HS-27A (cell line): Measurements from ENCODE around the gene ZNF207.
A peak's percentile ranks its signal among the peaks of the same experiment; 100 is the strongest.
"Not testable (repeated sequence)": the region's sequence is repeated elsewhere in the genome, so short reads cannot be mapped to it uniquely, and the experiment has no call there.

Experiments
- DNase-seq: peaks from one replicate; pipeline ENCODE4 v3.0.0-alpha.2; 2012; ENCODE audit warnings: low read depth, missing footprints

Gene ZNF207

GRCh38 chr17:32349854-32350665, at the start of gene ZNF207:
Gene ZNF207 (plus strand): TSS chr17:32350157. CDS start chr17:32350286, 129 bp downstream.
- DNase-seq: peak; percentile 74

GRCh38 chr17:32302037-32302436, 47.9 kb upstream of the ZNF207 start:
- no peak for DNase-seq

DNA sequence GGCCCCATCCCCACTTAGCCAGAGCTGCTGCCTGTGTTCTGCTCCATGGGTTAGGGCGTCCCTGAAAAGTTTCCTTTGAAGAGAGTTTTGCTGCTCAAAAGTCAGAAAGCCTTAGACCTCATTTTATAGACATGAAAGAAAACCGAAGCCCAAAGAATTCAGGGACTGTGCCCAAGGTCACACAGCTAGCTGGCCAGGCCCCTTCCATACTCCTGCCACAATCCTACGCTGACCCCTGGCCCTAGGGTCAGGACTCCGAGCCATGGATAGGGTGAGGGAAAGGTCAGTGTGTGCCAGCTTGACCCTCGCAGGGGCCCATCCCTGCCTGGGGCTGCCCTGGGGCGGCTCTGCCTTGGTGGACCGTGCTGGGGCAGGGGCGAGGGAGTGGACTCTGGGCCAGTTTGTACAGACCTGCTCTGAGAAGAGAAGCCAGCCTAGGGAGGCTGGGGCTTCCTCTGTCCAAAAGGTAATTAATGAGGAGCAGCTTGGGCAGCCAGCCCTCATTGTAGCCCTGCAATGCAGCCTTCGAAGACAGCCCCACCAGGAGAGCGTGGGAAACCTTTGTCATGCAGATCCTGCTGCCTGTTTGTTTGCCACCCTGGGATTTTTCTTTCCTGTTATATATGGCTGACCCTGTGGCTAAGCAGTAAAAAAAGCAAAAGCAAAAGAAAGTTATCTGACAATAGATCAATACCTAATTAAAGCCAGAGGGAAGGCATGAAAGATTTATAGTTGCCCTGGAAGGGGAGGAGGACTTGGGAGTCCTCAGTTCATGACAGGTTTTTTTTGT, 46.9 kb upstream of the ZNF207 start:
- DNase-seq: no peak

GRCh38 chr17:32303781-32304288, 46.1 kb upstream of the ZNF207 start:
- no peak for DNase-seq

DNA sequence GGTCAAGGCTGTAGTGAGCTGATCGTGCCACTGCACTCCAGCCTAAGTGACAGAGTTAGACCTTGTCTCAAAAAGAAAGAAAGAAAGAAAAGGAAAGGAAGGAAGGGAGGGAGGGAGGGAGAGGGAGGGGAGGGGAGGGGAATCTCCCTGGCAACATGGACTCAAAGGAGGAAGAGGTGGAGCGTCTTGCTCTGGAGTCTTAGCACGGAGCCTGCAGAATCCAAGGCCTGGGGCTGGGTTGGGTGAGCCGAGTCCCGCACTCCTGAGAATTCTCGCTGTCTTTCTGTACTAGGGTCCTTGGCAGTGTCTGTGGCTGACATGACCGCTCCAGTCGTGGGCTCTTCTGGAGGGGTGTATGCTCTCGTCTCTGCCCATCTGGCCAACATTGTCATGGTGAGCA, 44.9 kb upstream of the ZNF207 start:
- DNase-seq: no peak

DNA sequence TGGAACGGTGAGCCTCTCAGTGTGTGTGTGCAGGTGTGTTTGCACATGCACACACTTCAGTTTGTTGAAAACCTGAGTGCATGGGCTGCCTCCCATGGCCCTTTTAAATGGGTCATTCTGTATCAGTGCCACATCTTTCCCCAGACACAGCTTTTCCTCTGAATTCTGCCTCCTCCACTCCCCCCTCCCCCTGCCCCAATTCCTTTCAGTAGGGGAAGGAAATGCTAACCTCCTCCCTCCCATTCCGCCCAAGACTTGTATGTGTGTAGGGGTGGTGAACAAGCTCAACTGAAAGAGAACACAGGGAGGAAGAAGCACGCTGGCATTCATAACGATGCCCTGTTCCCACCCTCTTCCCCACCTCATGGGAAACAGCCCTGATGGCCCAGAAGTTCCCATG, 42.3 kb upstream of the ZNF207 start:
- no peak for DNase-seq

DNA sequence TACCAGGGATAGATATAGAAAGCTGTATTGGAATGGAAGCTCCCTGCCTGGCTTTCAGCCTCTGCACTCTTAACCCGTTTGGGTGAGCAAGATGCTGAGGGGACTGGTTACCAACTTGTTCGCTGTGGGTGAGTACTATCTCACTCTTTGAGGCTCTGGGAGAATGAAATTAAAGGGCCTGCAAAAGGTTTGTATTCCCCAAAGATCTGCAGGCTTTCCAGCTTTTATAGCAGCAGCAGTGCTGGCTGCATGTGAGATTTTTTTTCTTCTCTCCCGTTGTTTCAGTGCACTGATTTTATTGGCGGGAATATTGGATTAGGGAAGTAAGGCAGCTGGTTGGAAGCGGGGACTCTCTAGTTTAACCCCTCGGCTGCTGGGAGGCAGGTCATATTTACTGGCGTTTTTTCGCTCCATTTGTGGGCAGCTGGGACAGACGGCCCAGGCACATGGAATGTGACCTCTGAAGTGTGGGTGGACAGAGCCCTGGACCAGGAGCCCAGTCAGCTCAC, 38.9 kb upstream of the ZNF207 start:
- no peak for DNase-seq

DNA sequence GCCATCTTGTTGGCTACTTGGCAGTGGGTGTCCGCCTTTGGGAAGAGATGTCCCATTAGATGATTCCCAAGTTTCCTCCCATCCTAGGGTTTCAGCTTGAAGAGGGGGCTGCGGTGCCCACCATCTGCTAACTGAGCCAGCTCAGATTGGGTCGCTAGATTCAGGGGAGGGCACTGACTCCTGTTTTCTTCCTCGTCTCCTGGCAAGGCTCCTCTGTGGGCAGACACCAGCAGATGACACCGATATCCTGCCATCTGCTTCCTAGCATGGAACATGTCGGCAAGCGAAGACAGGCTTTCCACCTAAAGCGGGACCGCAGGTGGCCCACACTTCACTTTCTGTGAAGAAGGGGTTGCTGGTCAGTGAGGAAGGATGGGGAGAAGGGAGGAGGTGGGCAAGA, 35.3 kb upstream of the ZNF207 start:
- DNase-seq: no peak

DNA sequence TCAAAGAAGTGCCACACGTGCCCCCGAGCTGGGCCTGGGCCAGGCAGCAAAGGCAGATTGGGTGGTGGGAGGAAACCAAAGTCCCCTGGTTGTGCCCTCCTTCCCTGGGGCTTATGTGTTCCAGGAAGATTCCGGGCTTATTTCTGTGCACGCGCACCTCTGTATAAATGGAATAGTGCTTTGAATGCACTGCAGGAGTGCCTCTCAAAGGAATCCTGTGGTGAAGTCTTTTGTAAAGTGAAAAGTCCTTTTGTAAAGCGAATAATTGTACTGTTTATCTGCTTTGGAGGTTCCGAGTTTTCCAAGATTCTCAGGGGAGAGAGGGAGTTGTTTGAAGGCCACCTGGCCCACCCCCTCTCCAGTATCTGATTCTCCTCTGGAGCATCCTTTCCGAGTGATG, 34.8 kb upstream of the ZNF207 start:
- DNase-seq: no peak

GRCh38 chr17:32316653-32317052, 33.3 kb upstream of the ZNF207 start:
- not testable (repeated sequence) for DNase-seq

GRCh38 chr17:32317353-32317752, 32.6 kb upstream of the ZNF207 start:
- DNase-seq: no peak

DNA sequence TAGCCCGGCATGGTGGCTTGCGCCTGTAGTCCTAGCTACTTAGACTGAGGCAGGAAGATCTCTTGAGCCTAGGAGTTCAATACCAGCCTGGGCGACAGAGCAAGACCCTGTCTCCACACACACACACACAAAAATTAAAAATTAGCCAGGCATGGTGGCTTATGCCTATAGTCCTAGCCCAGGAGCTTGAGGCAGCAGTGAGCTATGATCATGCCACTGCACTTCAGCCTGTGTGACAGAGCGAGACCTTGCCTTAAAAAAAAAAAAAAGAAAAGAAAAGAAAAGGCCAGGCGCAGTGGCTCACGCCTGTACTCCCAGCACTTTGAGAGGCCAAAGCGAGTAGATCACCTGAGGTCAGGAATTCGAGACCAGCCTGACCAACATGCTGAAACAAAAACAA, 31.9 kb upstream of the ZNF207 start:
- DNase-seq: no peak

- DNase-seq: no peak
Measured at GRCh38 chr17:32319548-32319905, 30.4 kb upstream of the ZNF207 start.

- DNase-seq: not testable (repeated sequence)
Measured at GRCh38 chr17:32320080-32320479, 29.9 kb upstream of the ZNF207 start.

GRCh38 chr17:32320847-32321246, 29.1 kb upstream of the ZNF207 start:
- no peak for DNase-seq

DNA sequence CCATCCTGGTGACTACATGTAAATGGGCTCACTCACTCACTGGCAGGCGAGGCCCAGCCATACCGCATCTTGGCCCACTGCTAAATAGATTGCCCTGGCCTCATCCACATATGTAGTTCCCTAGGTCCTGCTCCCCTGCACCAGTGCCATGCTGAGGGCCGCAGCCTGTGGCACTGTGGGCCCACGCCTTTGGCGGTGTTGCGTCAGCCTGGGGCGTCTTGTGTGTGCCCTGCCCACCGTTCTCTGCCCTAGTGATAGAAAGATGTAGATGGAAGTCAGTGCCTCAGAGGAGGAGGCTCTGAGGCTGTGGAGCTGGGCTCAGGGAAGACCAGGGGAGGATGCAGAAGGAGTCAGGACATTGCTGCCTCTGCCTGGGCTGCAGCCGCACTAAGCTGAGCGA, 26.9 kb upstream of the ZNF207 start:
- DNase-seq: no peak

GRCh38 chr17:32323811-32324491, 26.0 kb upstream of the ZNF207 start:
- DNase-seq: no peak

GRCh38 chr17:32327911-32328310, 22.0 kb upstream of the ZNF207 start:
- no peak for DNase-seq

- DNase-seq: no peak
Measured at GRCh38 chr17:32330147-32330546, 19.8 kb upstream of the ZNF207 start.

DNA sequence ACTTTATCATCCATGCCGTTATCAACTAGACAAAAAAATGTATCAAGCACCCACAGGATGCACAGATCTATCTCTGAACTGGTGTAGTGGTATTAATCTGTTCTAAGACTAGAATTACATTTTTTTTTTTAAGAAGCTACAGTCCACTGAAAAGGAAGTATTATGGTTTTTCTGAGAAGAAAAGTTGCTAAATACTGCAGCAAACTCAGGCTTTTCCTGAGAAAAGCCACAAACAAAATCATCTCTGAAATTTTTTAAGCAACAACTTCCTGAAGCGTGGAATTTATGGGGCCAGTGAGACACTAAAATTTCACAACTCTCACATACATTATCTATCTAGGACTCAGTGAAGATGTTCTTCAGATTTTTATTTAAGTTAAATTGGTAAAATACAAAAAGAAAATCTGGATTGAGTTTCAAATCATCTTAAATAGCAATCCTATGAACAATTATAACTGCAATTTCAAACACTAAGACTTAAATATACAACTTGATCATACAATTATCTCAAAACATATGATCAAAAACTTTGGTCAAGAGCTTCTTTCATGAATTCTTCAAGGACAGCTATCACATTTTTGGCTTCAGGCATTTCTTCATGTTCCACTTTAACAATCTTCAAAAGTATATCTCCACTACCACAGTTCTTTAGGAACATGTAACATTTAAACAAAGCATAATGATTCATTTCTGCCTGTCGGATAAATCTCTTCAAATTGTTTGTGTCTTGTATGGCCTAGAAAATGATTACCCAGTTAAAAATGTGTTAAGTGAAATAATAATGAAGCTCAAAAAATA, 18.5 kb upstream of the ZNF207 start:
- no peak for DNase-seq

- DNase-seq: no peak
Measured at GRCh38 chr17:32333187-32333586, 16.8 kb upstream of the ZNF207 start.

GRCh38 chr17:32335046-32335445, 14.9 kb upstream of the ZNF207 start:
- DNase-seq: no peak
